AG08396 (cell line): Measurements from ENCODE around the gene TMEM121B.
A peak's percentile ranks its signal among the peaks of the same experiment; 100 is the strongest.

Experiments
- DNase-seq: peaks from one replicate; pipeline ENCODE4 v3.0.0; 2012; ENCODE audit warnings: low spot score, mixed read lengths

TMEM121B gene

DNA sequence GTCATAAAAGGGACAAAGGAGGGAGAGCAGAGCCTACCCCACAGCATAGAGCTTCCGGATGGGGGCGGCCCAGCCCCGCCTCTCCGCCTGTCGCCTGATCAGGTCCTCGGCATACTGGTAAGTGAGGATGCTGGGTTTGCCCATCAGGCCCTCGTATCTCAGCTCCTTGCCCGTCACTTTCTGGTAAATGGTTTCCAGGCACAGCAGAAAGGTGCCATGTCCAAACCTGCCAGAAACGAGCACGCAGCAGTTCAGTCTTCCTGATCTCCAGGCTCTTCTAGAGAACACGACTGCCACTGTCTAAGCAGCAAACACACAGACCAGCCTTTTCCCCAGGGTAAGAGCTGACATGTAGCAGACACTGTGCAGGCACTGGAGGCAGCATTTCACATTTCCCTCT, 17.4 kb upstream of the TMEM121B start:
- DNase-seq, result no peak

DNA sequence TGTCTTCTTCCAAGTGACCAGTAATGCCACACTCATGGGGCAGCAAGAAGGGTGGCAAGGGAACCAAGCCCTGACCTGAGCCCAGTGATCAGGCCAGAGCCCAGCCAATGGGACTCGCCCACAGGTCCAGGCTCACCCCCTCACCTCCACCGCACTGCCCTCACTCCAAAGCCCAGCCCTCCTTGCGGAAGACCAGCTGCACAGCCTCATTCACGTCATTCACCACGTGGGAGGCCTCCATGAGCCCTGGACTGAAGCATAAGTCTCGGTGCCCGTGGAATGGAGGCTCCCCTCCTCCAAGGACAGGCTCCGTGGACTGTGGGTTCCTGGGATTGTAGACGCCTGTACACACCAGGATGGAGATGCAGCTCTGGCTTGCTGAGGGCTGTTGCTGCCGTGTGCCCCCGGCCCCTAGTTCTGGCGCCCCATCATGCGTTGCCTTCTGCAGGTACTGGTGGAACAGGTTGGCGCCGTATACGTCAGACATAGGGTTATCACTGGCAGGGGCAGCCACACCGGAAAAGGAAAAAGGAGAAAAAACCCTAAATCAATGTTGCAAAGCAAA, 16.8 kb upstream of the TMEM121B start:
- no peak for DNase-seq

DNA sequence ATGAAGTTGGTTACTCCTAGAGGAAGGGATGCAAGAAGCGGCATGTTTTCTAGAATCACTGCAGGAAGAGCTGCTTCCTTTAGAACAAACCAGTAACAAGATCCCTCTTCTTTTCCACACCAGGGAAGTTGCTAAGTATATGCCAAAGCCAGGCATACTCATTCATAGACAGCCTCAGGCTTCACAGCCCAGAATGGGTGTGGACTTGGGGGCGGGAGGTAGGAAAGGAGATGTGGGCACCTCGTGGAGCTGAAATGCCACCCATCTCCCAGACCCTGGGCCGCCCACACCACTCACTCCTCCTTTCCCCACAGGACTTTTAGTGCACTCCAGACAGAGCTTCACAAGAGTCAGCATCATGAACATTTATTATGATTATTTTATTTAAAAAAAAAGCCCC, 16.0 kb upstream of the TMEM121B start:
- no peak for DNase-seq

DNA sequence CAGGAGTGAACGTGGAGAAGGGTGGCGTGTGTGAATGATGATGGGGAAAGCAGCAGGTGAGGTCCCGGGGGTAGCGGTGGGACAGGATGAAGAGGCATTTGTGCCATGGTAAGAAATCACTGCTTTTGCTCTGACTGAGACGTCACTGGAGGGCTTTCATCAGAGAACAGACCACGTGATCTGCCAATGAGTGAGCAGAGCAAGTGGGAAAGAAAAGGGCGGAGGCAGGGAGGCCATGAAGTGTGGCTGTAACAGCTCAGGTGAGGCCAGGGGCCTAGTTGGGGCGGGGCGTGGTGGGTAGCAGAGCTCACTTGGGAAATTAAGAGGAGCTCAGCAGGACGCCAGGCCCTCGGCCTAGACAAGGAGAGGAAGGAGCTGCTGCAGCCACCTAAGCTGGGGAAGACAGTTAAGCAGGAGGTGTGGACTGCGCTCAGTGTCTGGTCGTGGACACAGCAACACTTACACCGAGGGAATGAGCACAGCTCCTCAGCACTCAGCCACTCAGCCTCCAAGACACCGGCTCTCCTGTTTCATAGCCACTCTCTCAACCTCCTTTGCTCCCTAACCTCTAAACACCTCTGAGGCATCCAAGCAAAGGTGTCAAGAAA, 14.1 kb upstream of the TMEM121B start:
- no peak for DNase-seq

DNA sequence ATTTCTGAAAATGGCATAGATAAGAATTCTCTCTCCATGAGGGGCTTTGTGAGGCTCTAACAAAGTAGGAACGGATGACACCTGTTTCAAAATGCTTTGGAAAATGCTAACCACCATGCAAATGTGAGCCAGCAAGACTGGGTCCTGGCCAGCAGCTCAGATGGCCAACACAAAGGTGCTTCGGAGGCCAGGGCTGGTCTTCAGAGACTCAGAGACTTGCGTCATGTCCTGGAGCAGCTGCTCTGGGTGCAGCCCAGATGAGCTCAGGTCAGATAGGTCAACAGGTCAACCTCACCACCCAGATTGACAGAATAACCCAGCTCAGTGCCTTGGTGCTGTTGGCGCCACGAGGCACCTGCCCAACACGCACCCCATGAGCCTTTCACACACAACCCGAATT, 12.0 kb upstream of the TMEM121B start:
- no peak for DNase-seq

DNA sequence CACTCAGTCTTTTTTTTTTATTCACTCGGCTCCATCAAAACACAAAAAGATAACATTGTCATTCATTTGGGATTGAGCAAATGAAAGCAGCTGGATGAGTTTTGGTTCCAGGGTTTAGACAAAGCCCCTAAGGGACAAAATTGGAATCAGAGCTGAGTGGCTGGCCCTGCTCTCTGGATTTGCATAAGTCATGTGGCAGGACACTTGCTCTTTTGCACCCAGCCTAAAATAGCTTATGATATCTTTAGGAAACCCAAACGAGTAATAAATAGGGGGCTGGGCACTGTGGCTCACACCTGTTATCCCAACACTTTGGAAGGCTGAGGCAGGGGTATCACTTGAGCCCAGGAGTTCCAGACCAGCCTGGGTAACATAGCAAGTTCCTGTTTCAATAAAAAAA, 11.0 kb upstream of the TMEM121B start:
- DNase-seq, result no peak

DNA sequence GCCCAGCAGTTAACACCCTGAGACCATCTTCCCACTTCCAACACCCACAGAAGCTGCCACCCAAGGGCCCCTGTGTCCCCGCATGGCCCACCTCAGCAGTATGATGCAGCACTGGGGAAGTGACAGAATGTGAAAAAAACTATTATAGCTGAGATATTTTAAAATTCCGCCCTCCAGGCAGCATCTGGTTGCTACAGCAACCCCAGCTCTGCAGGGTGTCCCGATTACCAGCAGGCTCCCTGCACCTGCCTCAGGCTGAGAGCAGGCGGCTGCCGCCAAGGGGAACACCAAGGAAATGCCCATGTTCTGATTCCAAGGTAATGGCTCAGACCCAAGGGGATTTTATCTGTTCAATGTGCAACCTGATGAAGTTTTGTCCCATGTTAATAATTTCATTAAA, 10.5 kb upstream of the TMEM121B start:
- DNase-seq, result no peak

DNA sequence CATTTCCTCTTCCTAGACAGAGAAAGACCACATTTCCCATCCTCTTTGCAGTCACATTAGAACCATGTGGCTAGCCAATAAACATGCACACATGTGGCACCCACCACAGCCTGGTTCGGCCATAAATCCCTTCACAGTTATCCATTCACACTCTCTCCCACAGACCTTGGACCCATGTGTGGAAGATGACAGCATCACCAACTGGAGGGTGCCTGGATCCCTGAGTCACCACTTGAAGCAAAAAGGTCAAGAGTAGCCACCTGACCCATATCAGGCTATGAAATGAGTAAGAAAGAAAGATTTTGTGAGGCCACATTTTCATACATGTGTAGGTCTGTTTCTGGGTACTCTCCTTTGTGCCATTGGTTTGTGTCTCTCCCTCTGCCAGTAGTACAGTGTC, 9.0 kb upstream of the TMEM121B start:
- no peak for DNase-seq

DNA sequence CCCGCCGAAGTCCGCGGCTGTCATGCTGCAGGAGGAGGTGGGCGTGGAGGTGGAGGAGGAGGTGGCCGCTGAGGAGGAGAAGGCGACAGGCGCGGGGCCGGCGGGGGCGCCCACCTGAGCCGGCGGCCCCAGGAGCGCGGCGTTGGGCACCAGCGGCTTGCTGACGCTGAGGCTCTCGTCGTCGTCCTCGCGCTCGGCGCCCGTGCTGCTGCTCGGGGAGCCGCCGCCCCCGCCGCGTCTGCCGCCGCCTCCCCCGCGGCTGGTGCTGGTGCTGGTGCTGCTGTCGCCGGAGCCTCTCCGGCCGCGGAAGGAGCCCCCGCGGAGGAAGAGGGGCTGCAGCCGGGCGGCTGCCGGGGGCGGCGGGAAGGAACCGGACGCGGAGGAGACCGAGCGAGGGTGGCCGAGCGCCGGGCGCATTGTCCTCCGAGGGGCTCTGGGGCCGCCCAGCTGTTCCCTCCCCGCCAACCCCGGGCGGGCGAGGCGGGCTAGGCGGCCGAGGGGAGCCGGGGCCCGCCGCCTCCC, 388 bp downstream of the TMEM121B start:
- DNase-seq, result peak; percentile 41

DNA sequence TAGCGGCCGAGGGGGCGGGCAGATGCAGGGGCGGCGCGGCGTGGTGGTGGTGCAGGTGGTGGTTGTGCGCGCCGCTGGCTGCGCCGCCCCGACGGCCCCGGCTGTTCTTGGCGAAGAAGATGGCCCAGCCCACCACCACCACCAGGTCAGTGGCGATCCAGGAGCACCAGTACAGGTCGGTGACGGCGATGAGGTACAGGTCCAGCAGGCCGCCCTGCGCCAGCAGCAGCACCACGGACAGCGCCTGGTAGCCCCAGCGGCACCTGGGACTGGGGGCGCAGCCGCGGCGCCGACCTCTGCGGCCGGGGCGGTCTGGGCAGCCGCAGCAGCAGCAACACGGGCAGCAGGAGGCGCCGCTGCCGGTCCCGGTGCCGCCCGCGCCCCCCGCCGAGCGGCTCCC, 879 bp downstream of the TMEM121B start:
- peak; percentile 81 for DNase-seq

DNA sequence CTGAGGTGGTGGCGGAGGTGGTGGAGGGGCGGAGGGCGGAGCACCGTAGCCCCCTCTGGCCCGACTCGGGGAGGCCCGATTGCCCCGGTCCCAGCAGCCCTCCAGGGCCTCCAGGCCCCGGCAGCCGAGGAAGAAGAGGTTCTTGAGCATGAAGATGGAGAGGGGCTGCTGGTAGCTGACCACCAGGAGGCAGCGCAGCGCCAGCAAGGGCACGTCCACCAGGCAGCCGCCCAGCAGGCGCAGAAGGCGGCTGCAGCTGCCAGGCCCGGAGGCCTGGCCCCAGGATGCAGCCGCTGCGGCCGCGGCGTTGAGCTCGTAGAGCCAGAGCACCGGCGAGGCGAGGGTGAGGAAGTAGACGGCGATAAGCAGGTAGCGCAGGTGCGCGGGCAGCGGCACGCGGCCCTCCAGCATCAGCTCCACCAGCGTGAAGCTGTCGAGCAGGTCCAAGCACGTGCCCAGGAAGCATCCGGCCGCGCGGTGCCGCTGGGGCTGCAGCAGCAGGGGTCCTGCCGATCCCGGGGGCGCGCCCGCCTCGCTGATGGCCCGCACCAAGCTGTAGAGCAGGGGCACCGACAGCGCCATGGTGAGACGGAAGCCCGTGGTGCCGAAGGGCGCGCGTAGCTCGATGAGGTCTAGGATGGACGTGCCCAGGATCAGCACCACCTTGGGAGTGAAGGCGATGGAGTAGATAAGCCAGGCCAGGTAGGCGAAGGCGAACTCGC, 1.5 kb downstream of the TMEM121B start:
- no peak for DNase-seq

DNA sequence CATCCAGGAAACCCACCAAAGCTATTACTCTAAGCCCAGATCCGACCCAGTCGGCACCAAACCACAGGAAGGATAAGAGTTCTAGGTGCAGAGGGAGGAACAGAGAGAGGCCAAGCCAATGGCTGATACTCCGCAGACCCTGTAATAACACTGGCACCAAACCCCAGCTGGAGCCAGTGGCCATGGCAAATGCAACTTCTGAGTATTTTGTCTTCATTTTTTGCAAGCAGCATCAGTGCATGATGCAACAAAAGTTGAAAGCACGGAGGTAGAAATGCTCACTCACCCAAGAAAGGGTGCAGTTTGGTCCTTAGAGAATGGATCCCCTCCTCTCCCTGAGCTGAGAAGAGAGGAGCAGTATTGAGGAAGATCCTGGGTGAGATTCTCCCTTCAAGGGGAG, 2.8 kb downstream of the TMEM121B start:
- no peak for DNase-seq

DNA sequence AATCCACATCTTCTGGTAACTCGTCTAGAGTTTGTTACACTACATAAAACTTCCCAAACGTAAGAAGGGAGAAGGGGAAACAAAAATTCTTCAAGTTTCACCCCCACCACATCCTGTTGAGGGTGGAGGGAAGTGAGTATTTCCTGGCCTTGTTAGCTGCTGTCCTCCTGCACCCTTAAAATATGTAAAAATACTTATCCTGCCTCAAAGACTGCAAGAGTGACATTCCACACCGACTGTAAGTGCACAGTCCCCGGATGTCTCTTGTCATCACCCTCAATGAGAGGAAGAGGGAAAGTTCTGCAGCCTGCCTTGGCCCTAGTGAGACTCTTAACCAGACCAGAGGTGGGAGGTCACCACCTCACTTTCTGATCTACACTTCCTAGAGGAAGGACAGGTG, 3.3 kb downstream of the TMEM121B start:
- no peak for DNase-seq

DNA sequence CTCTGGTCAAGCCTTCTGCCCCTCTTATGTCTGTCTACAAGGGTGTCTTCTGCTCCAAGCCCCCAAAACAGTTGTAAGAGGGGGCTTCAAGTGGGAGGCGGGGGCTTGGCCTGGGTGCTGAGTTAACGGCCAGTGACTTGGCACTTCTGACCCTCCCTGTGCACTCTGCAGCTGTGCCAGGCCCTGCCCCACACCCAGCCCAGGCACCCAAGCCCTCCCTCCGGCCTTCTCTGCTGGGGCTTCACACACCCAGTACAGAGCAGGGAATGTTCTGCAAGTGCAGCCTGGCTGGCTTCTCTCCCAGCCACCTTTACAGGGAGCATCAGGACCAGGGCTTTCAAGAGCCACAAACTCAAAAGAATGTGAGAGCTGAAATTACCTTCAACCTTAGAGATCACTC, 3.8 kb downstream of the TMEM121B start:
- no peak for DNase-seq

DNA sequence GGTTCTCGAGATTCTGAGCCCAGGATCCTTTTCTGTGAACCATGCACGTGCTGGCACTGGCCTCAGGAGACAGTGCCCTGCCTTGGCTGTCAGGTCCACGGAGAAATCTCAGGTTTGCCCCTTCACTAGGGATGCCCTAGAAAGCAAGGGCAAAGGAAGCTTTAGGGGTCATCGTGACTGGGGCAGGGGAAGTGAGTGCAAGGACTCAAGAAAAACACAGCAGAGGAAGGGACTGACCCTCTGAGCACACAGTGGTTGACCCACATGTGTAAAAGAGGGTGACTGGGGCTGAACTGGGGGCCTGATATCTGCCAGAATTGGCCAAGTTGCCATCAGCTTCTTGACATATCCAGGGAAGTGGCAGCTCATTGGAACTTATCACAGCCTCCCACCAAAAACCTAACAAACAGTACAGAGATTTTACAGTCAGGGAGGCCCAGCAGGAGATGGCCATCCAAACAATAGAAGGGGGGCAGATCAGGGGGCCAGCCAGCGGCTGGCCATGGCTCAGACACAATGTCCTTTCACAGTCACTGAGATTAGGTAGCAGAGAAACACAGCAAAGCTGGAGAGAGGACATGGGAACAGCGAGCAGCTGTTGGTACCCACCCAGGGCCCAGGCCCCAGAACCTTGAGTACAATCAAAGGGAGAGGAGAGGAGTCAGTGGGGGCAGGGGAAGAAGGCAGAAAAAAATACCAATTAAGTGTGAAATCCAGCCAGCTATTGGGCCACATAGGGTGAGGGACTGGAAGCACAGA, 4.4 kb downstream of the TMEM121B start:
- no peak for DNase-seq

DNA sequence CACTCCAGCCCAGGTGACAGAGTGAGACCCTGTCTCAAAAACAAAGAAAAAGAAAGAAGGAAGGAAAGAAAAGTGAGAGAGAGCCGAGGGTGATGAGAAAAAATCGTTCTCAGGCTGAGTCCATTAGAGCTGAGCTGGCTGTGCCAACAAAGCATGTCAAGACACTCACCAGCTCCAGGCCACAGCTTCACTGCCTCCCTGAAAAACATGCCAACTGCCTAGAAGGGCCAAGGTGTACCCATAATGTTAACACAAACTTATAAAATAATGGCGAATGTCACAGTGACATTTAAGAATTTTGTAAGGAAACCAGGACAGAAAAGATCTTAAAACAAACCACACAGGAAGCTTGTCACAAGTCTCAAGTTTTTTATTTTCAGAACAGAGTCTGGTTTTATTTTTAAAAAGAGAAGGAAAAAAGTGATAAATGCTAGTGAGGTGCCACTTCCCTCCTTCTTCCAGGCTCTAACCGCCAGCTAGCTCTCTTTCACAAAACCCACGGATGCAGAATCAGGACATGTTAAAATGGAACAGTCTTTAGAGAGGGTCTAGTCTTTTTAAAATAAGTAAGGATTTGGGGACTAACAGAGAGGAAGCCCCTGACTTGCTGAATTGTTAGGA, 5.1 kb downstream of the TMEM121B start:
- no peak for DNase-seq

DNA sequence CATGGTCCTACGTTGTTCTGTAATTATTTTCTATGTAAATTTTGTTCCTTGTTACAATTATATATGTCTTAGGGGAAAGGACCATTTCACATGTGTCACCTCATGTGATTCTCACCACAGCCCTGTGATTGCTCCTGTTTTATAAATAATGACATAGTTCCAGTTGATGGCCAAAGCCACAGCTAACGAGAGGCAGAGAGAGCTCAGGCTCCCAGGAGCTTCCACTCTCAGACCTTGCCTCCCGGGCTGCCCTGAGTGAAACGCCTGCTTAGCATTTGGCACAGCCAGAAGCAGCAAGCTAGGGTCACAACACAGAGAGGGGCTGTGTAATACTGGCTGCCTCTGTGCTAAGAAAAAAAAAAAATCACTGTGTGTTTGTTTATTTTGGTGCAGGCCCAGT, 5.9 kb downstream of the TMEM121B start:
- no peak for DNase-seq

DNA sequence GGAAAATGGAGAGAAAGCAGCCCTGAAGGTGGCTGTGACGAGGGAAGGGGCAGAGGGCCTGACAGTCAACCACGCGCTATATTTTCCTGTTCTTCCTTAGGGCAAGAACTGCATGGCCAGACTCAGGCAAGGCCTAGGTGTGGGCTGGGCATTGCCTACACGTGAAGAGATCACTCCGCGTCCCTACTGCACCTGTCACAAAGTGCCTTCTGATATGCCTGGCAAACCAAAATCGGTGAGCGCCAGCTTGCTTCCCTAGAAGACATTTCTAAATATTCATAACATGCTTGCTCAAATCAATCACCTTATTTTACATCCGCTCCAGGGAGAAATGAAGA, 6.3 kb downstream of the TMEM121B start:
- no peak for DNase-seq

DNA sequence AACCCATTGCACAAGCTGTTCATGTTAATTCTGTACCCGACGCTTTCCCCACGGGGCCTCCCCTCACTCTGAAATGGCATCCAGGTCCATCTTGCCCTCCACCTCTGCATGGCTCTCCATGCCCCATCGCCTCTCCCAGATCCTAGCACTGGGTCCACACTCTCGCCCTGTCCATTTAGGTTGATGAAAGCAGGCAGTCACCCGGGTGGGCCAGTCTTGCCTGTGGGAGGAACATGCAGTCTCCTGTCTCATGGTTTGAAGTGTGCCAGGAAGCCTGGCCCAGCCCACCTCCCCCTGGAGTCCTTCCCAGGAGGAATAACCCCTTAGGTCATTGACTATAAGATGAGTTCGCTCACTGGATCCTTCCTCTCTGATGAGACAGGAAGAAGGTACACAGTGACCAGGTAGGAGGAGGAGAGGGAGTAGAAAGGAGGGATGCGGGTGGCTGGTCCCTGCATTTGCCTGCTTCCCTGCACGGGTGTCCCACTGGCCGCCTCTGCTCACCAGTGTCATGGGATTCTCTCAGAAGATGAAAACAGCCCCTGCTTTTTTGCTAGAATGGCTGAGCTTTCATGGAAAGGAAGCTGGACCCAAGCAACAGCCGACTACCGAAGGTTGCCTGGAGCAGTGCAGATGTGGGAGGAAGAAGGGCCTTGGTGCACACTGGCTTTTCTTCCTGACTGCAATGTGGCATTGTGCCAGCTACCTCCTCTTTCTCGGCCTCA, 6.8 kb downstream of the TMEM121B start:
- DNase-seq, result no peak

DNA sequence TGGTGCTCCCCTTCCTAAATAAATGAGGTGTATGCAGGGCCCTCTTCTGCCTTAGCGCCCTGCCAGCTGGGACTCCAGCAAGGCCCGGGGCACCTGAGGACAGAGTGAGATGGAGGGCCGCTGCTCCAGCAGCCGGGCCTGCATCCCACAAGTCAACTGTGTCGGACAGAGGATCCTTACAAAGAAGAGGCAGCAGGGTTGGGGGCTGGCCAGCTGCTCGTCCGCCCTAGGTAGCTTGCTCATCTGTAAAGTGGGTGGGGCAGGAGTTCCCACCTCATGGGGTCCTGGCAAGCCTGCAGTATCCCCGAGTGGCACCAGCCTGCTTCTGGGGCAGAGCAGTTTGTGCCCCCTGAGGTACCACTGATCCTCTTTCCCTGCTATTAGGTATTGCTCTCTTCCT, 7.6 kb downstream of the TMEM121B start:
- no peak for DNase-seq

DNA sequence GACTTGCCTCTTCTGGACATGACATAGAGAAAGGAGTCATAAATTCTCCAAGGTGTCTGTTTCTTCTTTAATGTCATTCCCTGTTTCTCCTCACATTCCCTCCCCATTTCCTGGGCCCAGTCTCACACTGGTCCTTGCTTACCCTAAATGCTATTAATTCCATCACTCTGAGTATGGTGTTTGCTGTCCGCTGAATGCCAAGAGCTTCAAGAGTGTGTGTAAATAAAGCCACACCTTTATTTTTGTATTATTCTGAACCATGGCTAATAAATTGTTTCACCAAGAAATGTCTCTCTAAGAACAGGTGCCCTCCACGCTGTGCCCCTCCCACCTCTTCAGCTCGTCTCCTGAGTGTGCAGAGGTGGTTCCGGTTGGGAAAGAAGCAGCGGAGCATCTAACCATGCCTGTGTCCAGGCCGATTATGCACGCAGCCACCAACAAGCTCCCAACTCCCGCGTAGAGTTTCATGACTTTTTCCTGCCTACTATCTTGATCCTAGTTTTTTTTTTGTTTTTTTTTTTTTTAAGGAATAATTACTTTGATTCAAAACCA, 8.6 kb downstream of the TMEM121B start:
- no peak for DNase-seq
